Lower lobe of right lung (tissue), 2 donors: Measurements from ENCODE around the gene NUDT16. TPM values are rescaled to one million over a fixed set of nuclear protein-coding genes. Genes with fewer than 3 reads are reported as not detected.

Source experiments
- ATAC-seq, 2 donors: fragments of 200-7000 bp; cut with Tn5 transposase; one replicate each; pipeline ENCODE4 v1.9.1; 2020 to 2022; ENCODE audit warnings: mild to moderate bottlenecking in 2 of 2, moderate library complexity in 2 of 2
- DNase-seq: peaks from one replicate; pipeline ENCODE4 v3.0.0-alpha.2; 2020
- H3K27ac ChIP-seq: fragments of 200-600 bp; one replicate; pipeline ENCODE4 v1.8.0; 2022
- H3K27me3 ChIP-seq: fragments of 200-600 bp; one replicate; pipeline ENCODE4 v1.8.0; 2022; ENCODE audit warnings: low read depth
- H3K36me3 ChIP-seq: fragments of 200-600 bp; one replicate; pipeline ENCODE4 v1.8.0; 2022; ENCODE audit warnings: mild to moderate bottlenecking
- H3K4me1 ChIP-seq: fragments of 200-600 bp; one replicate; pipeline ENCODE4 v1.8.0; 2022
- H3K4me3 ChIP-seq: fragments of 200-600 bp; one replicate; pipeline ENCODE4 v1.8.0; 2022; ENCODE audit warnings: mild to moderate bottlenecking
- H3K9me3 ChIP-seq: fragments of 200-600 bp; one replicate; pipeline ENCODE4 v1.8.0; 2022
- CTCF ChIP-seq: fragments of 200-600 bp; IDR thresholded peaks from one replicate; pipeline ENCODE4 v1.8.0; 2022; ENCODE audit warnings: antibody characterized with exemption, mild to moderate bottlenecking
- intact Hi-C: fragments of 100-400 bp; cut with DNase I; formaldehyde crosslinking; loops from one replicate; pipeline ENCODE4 v1.11.0; 2022
- total RNA-seq: library from RNA; stranded (reverse); fragmentation: NEBNext Ultra II Directional; extraction: Animal tissue kit (Norgen Biotek cat#: 25700); gene quantifications from one replicate; pipeline ENCODE4 v1.2.1, GENCODE V29; 2021
- donor health status: DM: no; HTN: yes; CAD: no; lungs with severe emphysema.

NUDT16 gene
- total RNA-seq, 1 donor from 2014 or later, result 38.7 TPM

- no peak for DNase-seq
- TF ChIP-seq CTCF, result no peak
- Histone ChIP-seq H3K27me3 (no peaks in the 10 kb centered on the region), H3K4me3 (no peak overlapping the region), H3K27ac (peak overlapping the region; percentile 80), H3K4me1 (peaks cover 54% of the 10 kb centered on the region), H3K9me3 (no peaks in the 10 kb centered on the region), H3K36me3 (peaks cover 20% of the 10 kb centered on the region)
- ATAC-seq, result no peak
- intact Hi-C loops, result no loop called here
These were observed 6.4 kb downstream of the NUDT16 start for GRCh38 chr3:131387796-131388489.

DNA sequence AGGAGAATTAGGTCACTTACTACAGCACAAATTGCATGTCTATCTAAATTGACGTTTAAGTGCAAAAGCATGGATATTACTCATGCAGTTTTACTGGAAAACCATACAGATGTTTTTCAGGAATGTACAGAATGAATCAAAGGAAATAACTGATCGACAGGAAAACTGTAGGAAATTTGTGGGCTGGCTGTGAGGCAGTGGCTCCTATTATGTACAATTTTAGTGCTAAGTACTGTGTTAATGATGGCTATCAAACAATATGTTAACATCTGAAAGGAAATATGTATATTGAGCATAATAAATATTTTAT is 6.9 kb downstream of the NUDT16 start:
- ATAC-seq (no peak), DNase-seq (no peak)
- Histone ChIP-seq H3K9me3 (no peaks in the 10 kb centered on the region), H3K27me3 (no peaks in the 10 kb centered on the region), H3K27ac (no peak overlapping the region), H3K36me3 (peaks cover 15% of the 10 kb centered on the region), H3K4me1 (peaks cover 49% of the 10 kb centered on the region), H3K4me3 (no peak overlapping the region)
- TF ChIP-seq CTCF, result no peak
- intact Hi-C loops, result no loop called here

- Histone ChIP-seq H3K4me3 (no peak overlapping the region), H3K27me3 (no peaks in the 10 kb centered on the region), H3K27ac (no peak overlapping the region), H3K4me1 (peaks cover 32% of the 10 kb centered on the region), H3K36me3 (no peaks in the 10 kb centered on the region), H3K9me3 (no peaks in the 10 kb centered on the region)
- no peak for TF ChIP-seq CTCF
- ATAC-seq, result no peak
- intact Hi-C loops, result no loop called here
- DNase-seq, result no peak
These were observed 8.8 kb downstream of the NUDT16 start for GRCh38 chr3:131390331-131390730.

DNA sequence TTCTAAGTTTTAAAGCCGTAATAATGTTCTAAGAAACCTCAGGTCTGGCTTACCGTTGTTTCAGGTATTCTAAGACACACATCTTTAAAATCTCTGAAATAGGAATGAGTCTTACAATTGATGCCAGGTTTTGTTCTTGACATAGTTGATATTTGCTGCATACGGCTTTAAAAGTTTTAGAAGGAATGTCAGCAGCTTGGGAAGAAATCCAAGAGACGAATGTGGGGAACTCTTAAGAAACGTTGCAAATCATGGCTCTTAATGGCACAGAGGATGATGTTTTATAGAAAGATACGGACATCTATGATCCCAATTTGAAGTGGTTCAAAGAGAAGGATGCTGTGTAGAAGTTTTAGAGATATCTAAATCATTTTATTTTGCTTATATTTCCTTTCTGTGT is 11.5 kb downstream of the NUDT16 start:
- intact Hi-C loops, result no loop called here
- Histone ChIP-seq H3K4me3 (no peak overlapping the region), H3K36me3 (no peaks in the 10 kb centered on the region), H3K9me3 (no peaks in the 10 kb centered on the region), H3K4me1 (peaks cover 5% of the 10 kb centered on the region), H3K27me3 (no peaks in the 10 kb centered on the region), H3K27ac (no peak overlapping the region)
- no peak for TF ChIP-seq CTCF
- no peak for DNase-seq
- ATAC-seq, result no peak

DNA sequence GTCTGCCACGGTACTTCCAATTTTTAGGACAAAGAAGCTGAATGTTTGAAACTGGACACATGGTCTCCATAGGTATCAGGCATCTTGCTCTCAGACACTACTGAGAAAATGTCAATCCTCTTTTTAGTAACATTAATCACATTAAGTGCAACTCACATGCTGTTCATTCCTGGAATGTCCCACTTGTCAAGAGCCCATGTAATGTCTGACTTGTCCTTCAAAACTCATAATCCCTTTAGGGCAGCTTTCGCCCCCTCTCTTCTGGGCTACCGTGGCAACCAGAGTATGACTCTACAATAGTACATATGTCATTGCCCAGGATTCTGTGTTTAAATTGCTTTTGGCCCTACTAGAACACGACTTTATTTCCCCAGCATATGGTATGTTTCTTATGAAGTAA is 12.3 kb downstream of the NUDT16 start:
- no peak overlapping the region for H3K27ac ChIP-seq
- H3K36me3 ChIP-seq, result no peaks in the 10 kb centered on the region
- no peak overlapping the region for H3K4me3 ChIP-seq
- H3K27me3 ChIP-seq, result no peaks in the 10 kb centered on the region
- H3K9me3 ChIP-seq, result no peaks in the 10 kb centered on the region
- intact Hi-C loops, result no loop called here
- DNase-seq (no peak), ATAC-seq (no peak)
- TF ChIP-seq CTCF, result no peak
- H3K4me1 ChIP-seq, result no peaks in the 10 kb centered on the region
